Endothelial cell (in vitro differentiated cells): ENCODE measurements around the gene STX8. TPM values are rescaled to one million over a fixed set of nuclear protein-coding genes. Genes with fewer than 3 reads are reported as not detected.
"Not testable (repeated sequence)": the region's sequence is repeated elsewhere in the genome, so short reads cannot be mapped to it uniquely, and the experiment has no call there.

Source experiments
- DNase-seq: peaks from one replicate; pipeline ENCODE4 v3.0.0; 2021; ENCODE audit warnings: low spot score
- H3K27ac Mint-ChIP-seq: one replicate; pipeline ENCODE4 v1.8.0; 2021; ENCODE audit warnings: mixed read lengths, inconsistent platforms; ENCODE audit not compliant: unreplicated experiment
- H3K27me3 Mint-ChIP-seq: one replicate; pipeline ENCODE4 v1.8.0; 2021; ENCODE audit warnings: mild to moderate bottlenecking, moderate library complexity, mixed read lengths, inconsistent platforms; ENCODE audit not compliant: unreplicated experiment
- H3K36me3 Mint-ChIP-seq: one replicate; pipeline ENCODE4 v1.8.0; 2021; ENCODE audit warnings: mild to moderate bottlenecking, low read depth, mixed read lengths, inconsistent platforms; ENCODE audit not compliant: unreplicated experiment
- H3K4me1 Mint-ChIP-seq: one replicate; pipeline ENCODE4 v1.8.0; 2021; ENCODE audit warnings: mild to moderate bottlenecking, mixed read lengths, inconsistent platforms; ENCODE audit not compliant: unreplicated experiment
- H3K4me3 Mint-ChIP-seq: one replicate; pipeline ENCODE4 v1.8.0; 2021; ENCODE audit warnings: mild to moderate bottlenecking, mixed read lengths, inconsistent platforms; ENCODE audit not compliant: unreplicated experiment
- H3K9me3 Mint-ChIP-seq: one replicate; pipeline ENCODE4 v1.8.0; 2021; ENCODE audit warnings: mixed read lengths, inconsistent platforms; ENCODE audit not compliant: unreplicated experiment
- total RNA-seq: library from RNA; stranded (reverse); fragmentation: NEBNext Ultra II Directional; extraction: Animal tissue kit (Norgen Biotek cat#: 25700); gene quantifications from one replicate; pipeline ENCODE4 v1.2.1, GENCODE V29; 2021; ENCODE audit not compliant: unreplicated experiment
- TF ChIP-seq, protein P1 (sequence below): fragments of 200-600 bp; sonication (generic); IDR thresholded peaks from one replicate; pipeline ENCODE4 v1.5.0; 2021; ENCODE audit warnings: antibody characterized with exemption; ENCODE audit not compliant: unreplicated experiment

STX8 gene
- total RNA-seq, 1 donor from 2014 or later = 49.2 TPM

DNA sequence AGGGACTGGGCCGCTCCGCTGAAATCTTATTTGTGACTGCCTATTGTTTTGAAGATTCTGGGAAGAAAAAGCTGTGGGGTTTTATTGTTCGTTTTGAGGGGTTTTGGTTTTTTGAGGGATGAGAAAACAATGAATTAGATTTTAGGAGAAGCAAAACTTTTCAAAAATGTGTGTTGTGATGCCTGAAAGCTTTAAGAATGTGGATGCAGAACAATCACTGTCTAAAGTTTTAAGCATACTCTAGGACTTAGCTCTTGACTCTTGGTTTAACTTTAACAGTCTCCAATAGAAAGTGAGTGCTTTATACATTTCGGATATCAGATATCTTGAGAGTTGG, 1.7 kb upstream of the STX8 start:
- Mint-ChIP-seq H3K9me3 (no peaks in the 10 kb centered on the region), H3K27me3 (peaks cover 3% of the 10 kb centered on the region), H3K27ac (no peak overlapping the region), H3K4me3 (peak overlapping the region; percentile 30), H3K36me3 (no peaks in the 10 kb centered on the region), H3K4me1 (peaks cover 11% of the 10 kb centered on the region)
- DNase-seq = no peak
- TF ChIP-seq, protein P1, sequence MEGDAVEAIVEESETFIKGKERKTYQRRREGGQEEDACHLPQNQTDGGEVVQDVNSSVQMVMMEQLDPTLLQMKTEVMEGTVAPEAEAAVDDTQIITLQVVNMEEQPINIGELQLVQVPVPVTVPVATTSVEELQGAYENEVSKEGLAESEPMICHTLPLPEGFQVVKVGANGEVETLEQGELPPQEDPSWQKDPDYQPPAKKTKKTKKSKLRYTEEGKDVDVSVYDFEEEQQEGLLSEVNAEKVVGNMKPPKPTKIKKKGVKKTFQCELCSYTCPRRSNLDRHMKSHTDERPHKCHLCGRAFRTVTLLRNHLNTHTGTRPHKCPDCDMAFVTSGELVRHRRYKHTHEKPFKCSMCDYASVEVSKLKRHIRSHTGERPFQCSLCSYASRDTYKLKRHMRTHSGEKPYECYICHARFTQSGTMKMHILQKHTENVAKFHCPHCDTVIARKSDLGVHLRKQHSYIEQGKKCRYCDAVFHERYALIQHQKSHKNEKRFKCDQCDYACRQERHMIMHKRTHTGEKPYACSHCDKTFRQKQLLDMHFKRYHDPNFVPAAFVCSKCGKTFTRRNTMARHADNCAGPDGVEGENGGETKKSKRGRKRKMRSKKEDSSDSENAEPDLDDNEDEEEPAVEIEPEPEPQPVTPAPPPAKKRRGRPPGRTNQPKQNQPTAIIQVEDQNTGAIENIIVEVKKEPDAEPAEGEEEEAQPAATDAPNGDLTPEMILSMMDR = no peak

DNA sequence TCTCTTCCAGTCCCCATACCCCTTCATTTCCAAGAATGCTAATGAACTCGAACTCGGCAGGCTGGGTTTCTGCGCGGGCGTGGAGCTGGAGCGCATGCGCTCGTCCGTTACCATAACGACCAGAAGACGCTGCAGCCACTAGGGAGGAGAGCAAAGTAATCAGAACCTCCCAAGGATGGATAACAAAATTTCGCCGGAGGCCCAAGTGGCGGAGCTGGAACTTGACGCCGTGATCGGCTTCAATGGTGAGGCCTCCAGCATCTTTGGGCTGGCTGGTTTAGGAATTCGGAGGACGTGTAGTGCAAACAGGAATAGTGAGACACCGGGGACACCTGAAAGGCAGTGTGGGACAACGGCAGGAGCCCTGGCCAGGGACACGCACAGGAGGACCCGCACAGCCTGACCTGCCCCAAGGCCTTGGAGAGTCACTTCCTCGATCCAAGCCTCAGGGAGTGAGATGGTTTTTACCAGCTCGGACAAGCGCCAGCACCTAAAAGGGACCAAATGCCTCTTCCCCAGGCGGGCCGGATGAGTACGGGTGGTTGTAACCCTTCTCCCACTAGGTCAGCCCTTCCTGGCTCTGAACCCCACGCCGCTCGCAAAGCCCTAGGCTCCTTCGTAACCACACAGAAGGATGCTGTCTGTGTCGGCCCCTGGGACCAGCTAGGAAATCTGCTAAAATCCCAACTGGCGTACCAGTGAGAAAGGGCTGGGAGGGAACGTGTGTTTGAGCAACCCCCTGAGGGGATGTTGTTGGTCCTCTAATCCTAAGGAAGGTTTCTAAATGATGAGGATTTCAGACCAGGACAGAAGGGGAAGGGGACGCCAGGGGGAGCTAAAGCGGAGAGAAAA, 1.1 kb upstream of the STX8 start, which contains the start of gene CFAP52:
CFAP52 (plus strand) TSS at position 122 of the 852 bp plus-strand sequence; CDS start at position 176, 54 bp downstream.
- Mint-ChIP-seq H3K36me3 (no peaks in the 10 kb centered on the region), H3K4me1 (peaks cover 11% of the 10 kb centered on the region), H3K27me3 (peaks cover 3% of the 10 kb centered on the region), H3K4me3 (peak within 1 kb of the TSS; percentile 98), H3K27ac (peak within 1 kb of the TSS; percentile 57), H3K9me3 (no peaks in the 10 kb centered on the region)
- peak; percentile 79 for DNase-seq
- TF ChIP-seq, protein P1 = peak; percentile 61

DNA sequence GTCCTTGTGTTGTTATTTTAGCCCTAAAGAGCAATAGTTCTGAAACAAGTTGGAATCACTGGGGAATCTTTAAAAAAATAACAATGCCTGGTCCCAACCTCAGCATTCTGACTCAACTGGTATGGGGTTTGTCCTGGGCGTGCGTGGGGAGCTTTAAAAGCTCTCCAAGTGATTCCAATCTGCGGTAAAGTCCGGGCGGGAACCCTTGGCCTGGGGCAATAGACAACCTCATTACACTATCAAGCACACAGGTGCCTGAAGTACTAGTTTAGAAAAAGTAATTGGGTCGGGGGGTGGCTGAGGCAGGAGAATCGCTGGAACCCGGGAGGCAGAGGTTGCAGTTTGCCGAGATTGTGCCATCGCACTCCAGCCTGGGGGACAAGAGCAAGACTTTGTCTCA, 4.4 kb downstream of the STX8 start:
- Mint-ChIP-seq H3K27ac (no peak overlapping the region), H3K4me1 (peaks cover 2% of the 10 kb centered on the region), H3K27me3 (no peaks in the 10 kb centered on the region), H3K36me3 (peaks cover 10% of the 10 kb centered on the region), H3K9me3 (no peaks in the 10 kb centered on the region), H3K4me3 (no peak overlapping the region)
- DNase-seq = no peak
- TF ChIP-seq, protein P1 = no peak

DNA sequence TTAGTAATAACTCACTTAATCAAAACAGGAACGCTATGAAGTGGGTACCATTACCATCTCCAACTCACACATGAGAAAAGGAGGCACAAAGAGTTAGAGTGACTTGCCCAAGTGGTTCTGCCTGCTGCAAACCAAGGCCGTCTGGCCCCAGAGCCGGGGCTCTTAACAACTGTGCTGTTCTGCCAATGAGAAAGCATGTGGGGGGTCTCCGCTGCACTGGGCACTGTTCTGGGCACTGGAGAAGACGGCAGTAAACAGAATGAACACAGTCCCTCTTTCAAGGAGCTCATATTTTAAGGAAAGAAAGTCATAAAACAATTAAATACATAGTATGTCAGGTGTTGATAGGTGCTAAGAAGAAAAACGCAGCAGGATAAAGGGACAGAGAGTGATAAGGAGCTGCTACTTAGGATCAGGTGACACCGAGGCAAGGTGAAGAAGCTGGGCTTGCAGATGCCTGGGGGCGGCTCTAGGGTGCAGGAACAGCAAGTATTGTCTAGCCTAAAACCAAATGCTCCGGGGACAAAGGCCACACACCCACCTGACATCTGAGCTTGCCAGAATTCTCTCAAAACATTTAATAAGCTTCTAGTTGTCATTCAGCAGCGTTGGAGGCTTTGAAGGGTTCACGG, 6.5 kb downstream of the STX8 start:
- peaks cover under 1% of the 10 kb centered on the region for H3K27me3 Mint-ChIP-seq
- H3K4me1 Mint-ChIP-seq = peaks cover 4% of the 10 kb centered on the region
- peaks cover 10% of the 10 kb centered on the region for H3K36me3 Mint-ChIP-seq
- no peaks in the 10 kb centered on the region for H3K9me3 Mint-ChIP-seq
- no peak overlapping the region for H3K4me3 Mint-ChIP-seq
- TF ChIP-seq, protein P1 = no peak
- H3K27ac Mint-ChIP-seq = no peak overlapping the region
- DNase-seq = no peak

DNA sequence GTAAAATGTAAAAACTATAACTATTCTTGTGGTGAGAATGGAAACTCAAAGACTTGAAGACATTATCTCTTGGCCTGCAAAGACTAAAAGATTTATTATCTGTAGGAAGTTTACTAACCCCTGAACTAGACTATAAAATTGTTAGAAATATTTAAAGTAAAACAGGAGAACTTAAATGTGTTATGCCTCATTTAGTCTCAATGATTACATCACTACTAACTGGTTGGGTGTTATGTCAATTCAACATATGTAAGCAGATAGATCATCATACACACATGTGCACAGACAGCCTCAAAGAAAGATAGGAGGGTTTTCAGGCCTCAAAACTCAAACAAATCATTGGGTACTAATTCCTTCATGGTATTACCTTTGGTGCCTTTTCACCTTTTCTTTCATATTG, 7.6 kb downstream of the STX8 start:
- Mint-ChIP-seq H3K4me3 (no peak overlapping the region), H3K4me1 (peaks cover 7% of the 10 kb centered on the region), H3K36me3 (peaks cover 10% of the 10 kb centered on the region), H3K9me3 (no peaks in the 10 kb centered on the region), H3K27ac (no peak overlapping the region), H3K27me3 (peaks cover 1% of the 10 kb centered on the region)
- DNase-seq = no peak
- TF ChIP-seq, protein P1 = no peak

DNA sequence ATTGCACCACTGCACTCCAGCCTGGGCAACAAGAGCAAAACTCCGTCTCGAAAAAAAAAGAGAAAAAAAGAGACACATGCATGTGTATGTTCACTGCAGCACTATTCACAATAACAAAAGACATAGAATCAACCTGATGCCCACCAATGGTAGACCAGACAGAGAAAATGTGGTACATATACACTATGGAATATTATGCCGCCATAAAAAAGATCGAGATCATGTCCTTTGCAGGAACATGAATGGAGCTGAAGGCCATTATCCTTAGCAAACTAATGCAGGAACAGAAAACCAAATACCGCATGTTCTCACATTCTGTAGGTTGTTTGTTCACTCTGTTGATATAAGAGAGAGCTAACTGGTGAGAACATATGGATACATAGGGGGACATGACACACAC, 8.9 kb downstream of the STX8 start:
- H3K27me3 Mint-ChIP-seq, H3K27ac Mint-ChIP-seq, DNase-seq, H3K9me3 Mint-ChIP-seq, H3K4me1 Mint-ChIP-seq, H3K36me3 Mint-ChIP-seq: not testable (repeated sequence)
- H3K4me3 Mint-ChIP-seq = peak overlapping the region; percentile 28
